Activated T-helper 1 cell treated with anti-CD3 and anti-CD28 coated beads, Interleukin-12 subunit alpha, Interleukin-12 subunit beta, Interleukin-2, Interleukin-4 antibody, amounts not matched to agents 30 ng/mL and 10 ng/mL and 1 ng/mL, durations not matched to agents 14 hours and 24 hours and 36 hours (primary cell): ENCODE results near the gene EFR3B. TPM values are rescaled to one million over a fixed set of nuclear protein-coding genes. Genes with fewer than 3 reads are reported as not detected.
"Not testable (repeated sequence)": the region's sequence is repeated elsewhere in the genome, so short reads cannot be mapped to it uniquely, and the experiment has no call there.

Experiments
- DNase-seq: peaks from one replicate; pipeline ENCODE4 v3.0.0; 2021; ENCODE audit warnings: low spot score
- H3K27ac Mint-ChIP-seq: one replicate; pipeline ENCODE4 v1.8.0; 2021; ENCODE audit warnings: mild to moderate bottlenecking, mixed read lengths
- H3K27me3 Mint-ChIP-seq: one replicate; pipeline ENCODE4 v1.8.0; 2022; ENCODE audit warnings: mild to moderate bottlenecking, moderate library complexity, mixed read lengths; ENCODE audit not compliant: insufficient read depth
- H3K36me3 Mint-ChIP-seq: one replicate; pipeline ENCODE4 v1.8.0; 2021; ENCODE audit warnings: low read depth, mixed read lengths
- H3K4me1 Mint-ChIP-seq: one replicate; pipeline ENCODE4 v1.8.0; 2021; ENCODE audit warnings: low read depth, mixed read lengths
- H3K4me3 Mint-ChIP-seq: one replicate; pipeline ENCODE4 v1.8.0; 2021; ENCODE audit warnings: mild to moderate bottlenecking, moderate library complexity, mixed read lengths
- H3K9me3 Mint-ChIP-seq: one replicate; pipeline ENCODE4 v1.8.0; 2021; ENCODE audit warnings: mixed read lengths
- intact Hi-C: fragments of 100-400 bp; cut with micrococcal nuclease; formaldehyde crosslinking; loops from one replicate; pipeline ENCODE4 v1.15.1; 2024
- total RNA-seq: library from RNA; stranded (reverse); gene quantifications from 2 replicates; pipeline ENCODE4 v1.2.3, GENCODE V29; 2022

The EFR3B gene
- total RNA-seq, 1 donor from 2014 or later = 0.21 TPM

DNA sequence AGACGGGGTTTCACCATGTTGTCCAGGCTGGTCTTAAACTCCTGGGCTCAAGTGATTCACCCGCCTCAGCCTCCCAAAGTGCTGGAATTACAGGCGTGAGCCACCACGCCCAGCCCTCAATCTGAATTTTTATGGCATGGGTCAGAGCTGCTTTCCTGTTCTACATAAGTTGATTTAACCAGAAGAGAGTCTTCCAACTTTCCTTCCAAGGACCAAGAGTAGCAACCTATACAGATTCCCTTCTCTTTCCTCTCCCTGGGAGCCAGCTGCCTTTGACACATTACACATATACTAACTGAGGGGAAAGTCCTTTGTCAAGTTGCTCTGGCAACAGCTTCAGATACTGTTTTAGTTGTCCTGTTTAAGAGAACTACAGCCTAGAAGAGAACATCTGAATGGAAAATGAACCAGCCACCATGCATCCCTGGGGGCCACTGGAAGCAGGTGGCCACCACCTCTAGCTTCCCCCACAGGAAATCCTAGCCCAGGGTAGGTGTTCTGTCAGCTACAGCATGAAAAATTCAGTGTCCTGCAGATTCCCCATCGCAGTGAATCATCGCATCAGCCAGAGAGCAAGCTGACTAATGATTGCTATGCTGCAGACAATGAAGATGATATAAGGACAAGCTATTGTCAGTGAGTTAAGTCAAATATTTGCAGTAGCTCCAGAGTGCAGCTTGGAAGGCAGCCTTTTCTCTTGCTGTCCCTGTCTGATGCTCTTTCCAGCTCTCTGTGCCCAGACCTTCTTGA, 63.6 kb downstream of the EFR3B start:
- Mint-ChIP-seq H3K27me3 (peaks cover 6% of the 10 kb centered on the region), H3K4me3 (no peak overlapping the region), H3K4me1 (no peaks in the 10 kb centered on the region), H3K9me3 (peaks cover 6% of the 10 kb centered on the region), H3K36me3 (no peaks in the 10 kb centered on the region), H3K27ac (no peak overlapping the region)
- intact Hi-C loops = no loop called here
- DNase-seq = no peak

DNA sequence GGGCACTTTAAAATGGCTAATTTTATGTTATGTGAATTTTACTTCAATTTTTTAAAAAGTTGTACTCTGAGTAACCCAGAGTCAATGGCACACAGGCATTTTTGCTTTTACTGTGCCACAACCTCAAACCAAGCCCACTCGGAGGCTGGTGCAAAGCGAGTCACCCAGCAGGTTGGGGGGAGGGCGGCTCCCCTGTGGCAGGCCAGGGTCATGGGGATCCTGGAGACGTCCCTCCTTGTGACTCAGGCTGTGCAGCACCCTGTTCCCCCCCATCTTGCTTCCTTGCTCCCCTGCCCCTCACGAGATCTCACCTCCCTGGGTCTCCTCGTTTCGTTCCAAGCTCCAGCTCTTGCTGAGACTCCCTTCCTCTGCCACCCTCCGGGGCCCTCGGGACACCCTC, 67.9 kb downstream of the EFR3B start:
- H3K27ac Mint-ChIP-seq = no peak overlapping the region
- no peaks in the 10 kb centered on the region for H3K4me1 Mint-ChIP-seq
- H3K4me3 Mint-ChIP-seq = no peak overlapping the region
- peaks cover 6% of the 10 kb centered on the region for H3K27me3 Mint-ChIP-seq
- H3K9me3 Mint-ChIP-seq = no peaks in the 10 kb centered on the region
- no peaks in the 10 kb centered on the region for H3K36me3 Mint-ChIP-seq
- intact Hi-C loops = no loop called here
- DNase-seq = no peak

DNA sequence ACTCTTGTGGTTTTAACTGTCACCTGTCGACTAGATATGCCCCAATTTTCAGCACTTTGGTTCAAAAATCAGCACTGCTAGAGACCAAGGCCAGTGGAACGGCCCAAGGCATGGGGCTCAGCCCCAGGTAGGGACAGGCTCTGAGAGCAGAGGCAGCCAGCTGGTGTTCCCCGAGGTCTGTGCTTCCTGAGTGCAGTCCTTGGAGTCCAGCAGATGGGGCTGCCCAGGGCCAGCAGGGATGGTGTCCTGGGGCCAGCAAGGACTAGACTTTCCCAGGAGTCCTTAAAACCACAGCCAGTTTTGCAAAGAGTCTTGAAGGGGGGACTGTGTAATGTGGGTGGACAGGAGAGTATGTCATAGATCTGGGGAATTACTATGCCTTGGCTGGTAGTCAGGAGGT, 70.2 kb downstream of the EFR3B start:
- H3K9me3 Mint-ChIP-seq = no peaks in the 10 kb centered on the region
- intact Hi-C loops = no loop called here
- H3K27ac Mint-ChIP-seq = no peak overlapping the region
- no peak for DNase-seq
- H3K4me3 Mint-ChIP-seq = no peak overlapping the region
- H3K4me1 Mint-ChIP-seq = no peaks in the 10 kb centered on the region
- H3K36me3 Mint-ChIP-seq = no peaks in the 10 kb centered on the region
- peaks cover 6% of the 10 kb centered on the region for H3K27me3 Mint-ChIP-seq

DNA sequence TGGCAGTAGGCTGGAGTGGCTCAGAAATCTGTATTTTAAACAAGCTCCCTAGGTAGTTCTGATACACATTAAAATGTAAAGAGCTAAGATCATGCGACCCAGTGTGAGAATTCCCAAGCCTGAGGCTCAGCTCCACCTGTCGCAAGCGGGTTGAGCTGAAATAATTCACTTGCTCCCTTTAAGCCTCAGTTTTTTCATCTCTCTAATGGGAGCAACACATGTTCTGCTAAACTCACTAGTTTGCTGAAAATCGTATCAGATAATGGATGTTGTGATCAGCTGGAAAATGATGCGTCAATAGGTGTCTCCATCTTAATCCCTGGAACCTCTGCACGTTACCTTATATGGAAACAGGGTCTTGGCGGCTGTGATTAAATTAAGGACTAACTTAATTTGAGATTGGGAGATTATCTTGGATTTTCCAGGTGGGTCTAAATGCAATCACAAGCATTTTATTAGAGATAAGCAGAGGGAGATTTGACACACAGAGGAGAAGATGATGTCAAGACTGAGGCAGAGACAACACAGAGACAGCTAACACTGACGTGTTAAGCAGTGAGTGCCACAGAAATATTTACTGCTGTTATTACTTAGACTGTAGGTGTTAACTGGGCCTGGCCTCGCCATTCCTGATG, 73.5 kb downstream of the EFR3B start:
- Mint-ChIP-seq H3K4me3 (no peak overlapping the region), H3K36me3 (no peaks in the 10 kb centered on the region), H3K9me3 (no peaks in the 10 kb centered on the region), H3K27me3 (peaks cover 2% of the 10 kb centered on the region), H3K27ac (no peak overlapping the region), H3K4me1 (no peaks in the 10 kb centered on the region)
- intact Hi-C loops = no loop called here
- no peak for DNase-seq

DNA sequence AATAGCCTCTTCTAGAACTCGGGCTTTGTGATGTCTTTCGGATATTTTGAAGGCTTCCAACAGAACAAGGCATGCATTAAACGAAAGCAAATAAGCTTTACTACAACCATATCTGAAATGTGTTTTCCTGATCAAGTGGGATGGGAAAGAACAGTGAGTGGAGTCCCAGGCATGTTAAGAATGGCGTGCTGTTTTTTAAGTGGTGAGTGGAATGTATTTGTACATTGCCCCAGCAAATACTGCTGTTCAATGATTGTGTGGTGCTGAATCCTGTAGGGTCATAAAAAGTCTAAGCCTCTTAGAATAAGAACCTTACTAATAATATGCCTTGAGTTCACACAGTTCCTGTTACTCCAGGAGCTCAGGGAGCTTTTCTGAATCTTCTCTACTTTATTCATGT, 74.0 kb downstream of the EFR3B start:
- peaks cover 2% of the 10 kb centered on the region for H3K27me3 Mint-ChIP-seq
- H3K9me3 Mint-ChIP-seq = no peaks in the 10 kb centered on the region
- no peak overlapping the region for H3K27ac Mint-ChIP-seq
- no peaks in the 10 kb centered on the region for H3K36me3 Mint-ChIP-seq
- intact Hi-C loops = no loop called here
- H3K4me3 Mint-ChIP-seq = no peak overlapping the region
- DNase-seq = no peak
- H3K4me1 Mint-ChIP-seq = no peaks in the 10 kb centered on the region

DNA sequence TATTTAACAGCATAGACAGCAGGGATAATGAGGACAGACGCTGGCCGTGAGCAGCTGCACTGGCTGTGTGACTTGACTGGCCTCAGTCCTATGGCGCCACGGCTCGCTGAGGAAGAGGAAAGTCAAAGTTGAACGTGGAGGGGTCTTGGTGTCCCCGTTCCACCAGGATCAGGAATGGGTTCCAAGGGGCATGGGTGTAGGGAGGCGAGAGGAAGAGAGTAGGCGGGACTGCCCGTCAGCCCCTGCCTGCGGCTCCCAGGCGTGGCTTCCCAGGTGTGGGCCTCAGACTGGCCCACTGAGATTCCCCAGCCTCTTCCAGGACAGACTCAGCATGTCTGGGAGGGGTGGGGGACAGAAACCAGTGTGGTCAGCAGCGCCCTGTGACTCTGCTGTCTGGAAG, 75.1 kb downstream of the EFR3B start:
- no peaks in the 10 kb centered on the region for H3K36me3 Mint-ChIP-seq
- intact Hi-C loops = no loop called here
- H3K4me1 Mint-ChIP-seq = no peaks in the 10 kb centered on the region
- no peaks in the 10 kb centered on the region for H3K9me3 Mint-ChIP-seq
- no peak overlapping the region for H3K4me3 Mint-ChIP-seq
- H3K27ac Mint-ChIP-seq = no peak overlapping the region
- no peak for DNase-seq
- peaks cover 2% of the 10 kb centered on the region for H3K27me3 Mint-ChIP-seq

DNA sequence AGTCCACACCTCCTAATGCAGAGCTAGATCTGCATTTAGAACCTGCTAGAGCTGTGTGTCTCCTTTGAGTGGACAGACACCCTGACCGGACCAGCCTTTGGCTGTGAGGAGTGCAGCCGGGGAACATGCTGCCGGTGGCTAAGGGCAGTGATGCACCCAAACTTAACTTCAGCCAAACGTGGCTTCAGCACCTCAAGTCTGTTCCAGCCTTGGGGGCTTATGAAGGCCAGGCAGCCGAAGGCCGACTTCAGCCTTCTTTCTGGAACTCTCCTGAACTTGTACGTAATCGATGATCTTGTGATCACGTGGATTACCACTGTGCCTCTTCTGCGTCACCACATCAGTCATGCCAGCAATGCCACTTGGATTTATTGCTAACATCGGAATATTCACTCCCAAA, 77.4 kb downstream of the EFR3B start:
- no peaks in the 10 kb centered on the region for H3K9me3 Mint-ChIP-seq
- no peak overlapping the region for H3K27ac Mint-ChIP-seq
- H3K4me1 Mint-ChIP-seq = no peaks in the 10 kb centered on the region
- no peak overlapping the region for H3K4me3 Mint-ChIP-seq
- peaks cover 5% of the 10 kb centered on the region for H3K27me3 Mint-ChIP-seq
- no peaks in the 10 kb centered on the region for H3K36me3 Mint-ChIP-seq
- intact Hi-C loops = no loop called here
- DNase-seq = no peak

DNA sequence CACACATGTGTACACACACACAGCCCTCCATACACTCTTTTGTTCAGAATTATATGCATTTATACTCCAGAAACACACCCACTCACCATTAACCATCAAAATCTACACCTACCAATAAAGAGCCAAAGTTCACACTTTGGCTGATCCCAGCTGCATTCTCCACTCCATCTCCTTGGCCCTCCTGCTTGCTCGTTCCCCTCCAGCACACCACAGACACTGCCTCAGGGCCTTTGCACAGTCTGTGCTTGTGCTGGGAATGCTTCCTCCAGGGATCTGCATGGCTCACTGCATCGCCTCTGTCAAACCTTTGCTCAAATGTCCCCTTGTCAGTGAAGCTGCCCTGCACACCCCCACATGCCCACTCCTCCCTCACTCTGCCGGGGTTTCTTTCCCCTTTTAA, 80.5 kb downstream of the EFR3B start:
- Mint-ChIP-seq H3K4me3 (no peak overlapping the region), H3K27ac (no peak overlapping the region), H3K36me3 (no peaks in the 10 kb centered on the region), H3K4me1 (no peaks in the 10 kb centered on the region), H3K27me3 (peaks cover 6% of the 10 kb centered on the region), H3K9me3 (no peaks in the 10 kb centered on the region)
- intact Hi-C loops = no loop called here
- no peak for DNase-seq

DNA sequence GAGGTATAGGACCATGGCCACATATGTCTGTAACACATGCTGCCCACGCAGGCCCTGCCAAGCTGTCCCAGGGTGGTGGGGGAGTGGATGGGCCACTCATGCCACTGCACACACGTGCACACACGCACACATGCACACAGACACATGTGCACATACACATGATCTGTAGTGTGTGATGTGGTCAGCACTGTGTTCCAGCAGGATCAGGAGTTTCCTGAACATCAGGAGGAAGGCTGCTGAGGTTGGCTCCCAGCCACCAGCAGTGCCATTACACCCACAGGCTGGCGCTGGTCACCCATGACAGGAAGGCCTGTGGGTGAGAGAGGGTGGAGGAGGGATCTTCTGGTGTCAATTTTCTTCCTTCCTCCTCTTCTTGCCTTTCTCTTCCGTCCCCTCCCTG, 81.8 kb downstream of the EFR3B start:
- no peaks in the 10 kb centered on the region for H3K4me1 Mint-ChIP-seq
- DNase-seq = no peak
- no peak overlapping the region for H3K4me3 Mint-ChIP-seq
- peaks cover 6% of the 10 kb centered on the region for H3K27me3 Mint-ChIP-seq
- no peak overlapping the region for H3K27ac Mint-ChIP-seq
- no peaks in the 10 kb centered on the region for H3K36me3 Mint-ChIP-seq
- intact Hi-C loops = no loop called here
- no peaks in the 10 kb centered on the region for H3K9me3 Mint-ChIP-seq

DNA sequence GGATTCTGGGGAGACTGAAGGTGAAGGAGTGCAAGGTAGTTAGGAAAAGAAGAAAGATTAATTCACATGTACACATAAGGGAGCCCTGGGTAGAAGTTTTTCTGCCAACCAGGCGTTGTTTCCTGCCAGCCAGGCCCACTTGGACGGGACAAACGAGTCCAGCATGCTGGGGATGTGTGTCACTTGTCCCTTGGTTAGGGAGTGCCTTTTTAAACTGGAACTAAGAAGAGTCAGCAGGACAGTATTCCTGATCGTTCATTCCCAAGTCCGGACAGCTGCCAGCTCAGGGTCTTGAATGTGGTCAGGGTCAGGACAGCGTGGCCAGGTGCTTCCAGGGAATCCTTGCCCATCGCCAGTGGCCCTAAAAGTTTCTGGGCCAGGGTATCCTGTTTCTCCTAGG, 83.3 kb downstream of the EFR3B start:
- no peak overlapping the region for H3K4me3 Mint-ChIP-seq
- no peaks in the 10 kb centered on the region for H3K9me3 Mint-ChIP-seq
- peaks cover 12% of the 10 kb centered on the region for H3K27me3 Mint-ChIP-seq
- no peak for DNase-seq
- intact Hi-C loops = no loop called here
- H3K27ac Mint-ChIP-seq = no peak overlapping the region
- H3K4me1 Mint-ChIP-seq = peaks cover 10% of the 10 kb centered on the region
- no peaks in the 10 kb centered on the region for H3K36me3 Mint-ChIP-seq

DNA sequence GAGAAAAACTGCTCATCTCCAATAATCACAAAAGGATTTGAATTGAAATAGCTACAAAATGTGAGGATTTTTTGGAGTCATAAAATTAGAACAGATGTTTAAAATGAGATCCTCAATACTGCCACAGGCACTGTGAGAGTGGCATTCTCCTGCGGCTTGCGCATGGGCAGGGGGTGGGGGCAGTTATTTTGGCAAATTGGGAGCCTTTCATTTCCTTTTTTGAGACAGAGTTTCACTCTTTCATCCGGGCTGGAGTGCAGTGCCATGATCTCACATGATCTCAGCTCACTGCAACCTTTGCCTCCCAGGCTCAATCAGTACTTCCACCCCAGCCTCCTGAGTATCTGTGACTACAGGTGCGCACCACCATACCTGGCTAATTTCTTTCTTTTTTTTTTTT, 84.1 kb downstream of the EFR3B start:
- intact Hi-C loops = no loop called here

DNA sequence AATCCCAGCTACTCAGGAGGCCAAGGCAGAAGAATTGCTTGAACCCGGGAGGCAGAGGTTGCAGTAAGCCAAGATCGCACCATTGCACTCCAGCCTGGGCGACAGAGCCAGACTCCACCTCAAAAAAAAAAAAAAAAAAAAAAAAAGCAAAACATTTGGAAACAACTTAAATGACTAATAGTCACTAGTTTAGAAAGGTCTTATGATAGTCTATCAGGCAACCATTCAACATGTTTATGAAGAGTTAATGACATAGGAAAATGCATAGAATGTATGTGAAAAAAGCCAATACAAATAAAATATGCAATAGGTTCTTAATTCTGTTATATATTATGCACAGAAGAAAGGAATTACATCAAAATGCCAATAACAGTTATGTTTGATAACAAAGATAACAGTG, 85.2 kb downstream of the EFR3B start:
- intact Hi-C loops, H3K27ac Mint-ChIP-seq, H3K9me3 Mint-ChIP-seq, H3K36me3 Mint-ChIP-seq, H3K4me3 Mint-ChIP-seq, DNase-seq, H3K4me1 Mint-ChIP-seq: not testable (repeated sequence)
- peaks cover 25% of the 10 kb centered on the region for H3K27me3 Mint-ChIP-seq

More for the DNA sequence above, 84.1 kb downstream of the EFR3B start:
- peaks cover 10% of the 10 kb centered on the region for H3K4me1 Mint-ChIP-seq
- H3K27me3 Mint-ChIP-seq = peaks cover 18% of the 10 kb centered on the region
- H3K27ac Mint-ChIP-seq = no peak overlapping the region
- DNase-seq = no peak
- no peaks in the 10 kb centered on the region for H3K9me3 Mint-ChIP-seq
- H3K4me3 Mint-ChIP-seq = no peak overlapping the region
- H3K36me3 Mint-ChIP-seq = no peaks in the 10 kb centered on the region

DNA sequence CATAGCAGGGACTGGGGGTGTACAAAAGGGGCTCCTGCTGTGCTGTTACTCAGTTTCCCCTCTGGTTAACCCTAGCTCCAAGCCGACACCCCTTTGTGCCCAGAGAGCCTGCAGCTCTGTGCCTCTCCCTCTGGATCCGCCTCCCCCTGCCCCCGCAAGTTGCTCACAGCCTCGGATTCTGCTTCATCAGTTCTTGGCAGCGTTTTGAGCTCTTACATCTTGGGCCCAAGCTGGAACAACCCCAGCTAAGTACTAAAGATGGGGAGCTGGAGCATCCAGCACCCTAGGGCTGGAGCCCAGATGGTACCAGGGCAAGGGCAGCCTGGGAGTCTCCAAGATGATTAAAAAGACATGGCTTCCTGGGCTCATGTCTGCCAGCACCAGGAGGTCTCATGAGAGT, 85.8 kb downstream of the EFR3B start:
- intact Hi-C loops = loop anchor here (2.0 kb wide), 1 partner anchor 87 kb away; no protein-coding TSS in a partner anchor
- H3K27me3 Mint-ChIP-seq = peaks cover 28% of the 10 kb centered on the region
- peaks cover 10% of the 10 kb centered on the region for H3K4me1 Mint-ChIP-seq
- no peak overlapping the region for H3K4me3 Mint-ChIP-seq
- H3K9me3 Mint-ChIP-seq = no peaks in the 10 kb centered on the region
- DNase-seq = no peak
- H3K36me3 Mint-ChIP-seq = no peaks in the 10 kb centered on the region
- no peak overlapping the region for H3K27ac Mint-ChIP-seq
